Medulla oblongata (tissue), 1 donor: Measurements from ENCODE around the gene GLI3.
"Not testable (repeated sequence)": the region's sequence is repeated elsewhere in the genome, so short reads cannot be mapped to it uniquely, and the experiment has no call there.

ENCODE experiments used
- DNase-seq: peaks from one replicate; pipeline ENCODE4 v3.0.0-alpha.2; 2015; ENCODE audit errors: extremely low spot score

Gene GLI3

DNA sequence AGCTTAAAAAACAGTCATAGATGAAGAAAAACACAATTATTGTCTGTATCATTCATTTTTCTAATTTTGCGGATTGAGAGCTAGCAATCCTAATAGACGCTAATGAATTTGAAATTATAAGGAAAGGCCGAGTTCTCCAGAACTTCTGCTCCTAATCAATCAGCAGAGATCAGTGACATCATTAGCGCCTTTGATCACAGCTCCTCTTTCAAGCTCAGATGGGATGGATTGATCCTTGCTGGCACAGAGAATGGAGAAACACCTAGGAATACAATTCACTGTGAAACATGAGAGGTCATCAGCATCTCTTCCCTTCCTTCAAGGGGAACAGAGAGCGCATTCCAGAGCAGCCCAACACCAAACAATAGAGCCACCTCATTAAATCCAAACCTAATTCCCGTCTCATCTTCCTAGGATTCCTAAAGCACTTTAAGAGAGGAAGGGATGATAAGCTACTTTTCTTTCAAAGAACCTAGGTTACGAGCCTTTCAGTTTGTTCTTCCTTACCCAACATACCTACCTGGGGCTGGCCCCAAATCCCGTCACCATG lies 24.4 kb downstream of the GLI3 start:
- DNase-seq, result no peak

DNA sequence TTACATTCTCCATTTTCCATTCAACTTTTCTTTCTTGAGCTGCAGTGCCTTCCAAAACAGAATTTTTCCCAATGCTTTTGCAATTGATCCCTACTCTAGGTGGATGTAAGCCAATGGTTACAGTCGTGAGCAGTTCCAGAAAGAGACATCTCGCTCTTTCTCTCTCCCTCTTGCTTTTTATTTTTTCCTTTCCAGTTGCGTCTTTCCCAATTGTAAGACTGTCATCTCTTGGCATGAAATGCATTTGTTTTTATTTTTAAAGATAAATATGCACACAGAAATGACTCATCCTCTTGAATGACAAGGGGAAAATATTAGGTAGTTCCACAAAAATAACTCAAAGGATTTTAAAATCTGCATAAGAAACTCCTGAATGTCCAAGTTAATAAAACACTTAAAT lies 25.1 kb downstream of the GLI3 start:
- DNase-seq, result no peak

DNA sequence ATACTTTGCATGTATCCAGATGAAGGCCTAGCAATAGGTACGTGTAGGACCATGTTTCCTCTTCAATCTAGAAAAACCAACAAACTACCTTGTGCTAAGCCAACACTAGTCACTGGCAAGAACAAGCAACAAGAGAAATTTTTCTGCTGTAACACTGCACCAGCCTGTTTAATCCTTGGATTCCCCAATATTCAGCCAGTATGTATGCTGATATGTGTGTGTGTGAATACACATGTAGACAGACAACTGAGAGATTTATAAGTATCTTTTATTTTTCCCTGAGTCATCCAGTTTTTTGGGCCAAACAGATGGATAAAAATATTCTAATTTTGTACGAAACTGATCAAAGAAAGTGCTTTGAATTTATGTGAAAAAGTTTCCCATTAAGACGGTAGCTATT lies 26.2 kb downstream of the GLI3 start:
- no peak for DNase-seq

DNA sequence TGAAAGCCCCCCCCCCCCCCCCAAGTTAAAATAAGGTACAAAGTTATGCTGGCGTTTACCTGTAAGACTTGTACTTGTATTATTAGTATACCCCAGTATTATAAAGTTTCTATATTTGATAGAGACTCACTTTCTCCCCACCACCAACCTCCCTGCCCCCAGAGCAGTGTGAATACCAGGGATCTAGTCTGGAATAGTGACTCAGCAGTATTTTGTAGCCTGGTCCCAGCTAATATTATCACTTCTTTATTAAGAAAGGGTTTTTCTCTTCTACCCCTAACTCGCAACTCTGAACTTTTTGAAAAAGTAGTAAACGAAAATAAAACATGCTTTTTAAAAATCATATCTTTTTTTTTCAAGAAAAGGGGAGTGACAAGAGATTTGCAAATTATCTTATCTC lies 26.7 kb downstream of the GLI3 start:
- DNase-seq, result no peak

DNA sequence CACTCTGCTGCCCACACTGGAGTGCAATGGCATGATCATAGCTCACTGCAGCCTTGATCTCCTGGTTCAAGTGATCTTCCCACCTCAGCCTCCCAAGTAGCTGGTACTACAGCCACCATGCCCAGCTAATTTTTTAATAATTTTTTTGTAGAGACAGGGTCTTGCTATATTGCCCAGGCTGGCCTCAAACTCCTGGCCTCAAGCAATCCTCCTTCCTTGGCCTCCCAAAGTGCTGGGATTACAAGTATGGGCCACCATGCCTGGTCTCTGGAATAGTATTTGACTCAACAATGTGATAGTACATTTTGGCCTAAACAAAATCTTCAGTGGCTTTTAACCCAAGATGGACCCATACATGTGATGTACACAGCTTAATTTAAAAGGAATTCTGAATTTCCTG lies 27.9 kb downstream of the GLI3 start:
- DNase-seq, result not testable (repeated sequence)

DNA sequence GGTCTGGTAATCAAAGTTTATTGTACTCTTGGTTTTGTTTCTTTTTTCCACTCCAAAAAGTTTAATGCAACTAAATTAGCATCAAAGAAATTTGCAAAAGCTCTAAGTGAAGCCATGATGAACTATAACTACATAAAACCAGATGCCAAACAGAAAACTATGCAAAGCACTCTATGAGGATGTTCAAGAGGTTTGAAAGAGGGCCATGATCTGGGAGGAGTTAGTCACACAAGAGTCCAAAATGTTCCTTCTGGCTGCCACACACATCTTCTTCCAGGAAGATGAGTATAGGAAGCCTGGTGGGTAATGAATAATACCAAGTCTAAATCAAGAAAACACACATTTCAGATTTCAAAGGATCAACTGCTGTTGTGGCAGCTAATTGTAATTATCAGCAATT lies 28.4 kb downstream of the GLI3 start:
- no peak for DNase-seq

DNA sequence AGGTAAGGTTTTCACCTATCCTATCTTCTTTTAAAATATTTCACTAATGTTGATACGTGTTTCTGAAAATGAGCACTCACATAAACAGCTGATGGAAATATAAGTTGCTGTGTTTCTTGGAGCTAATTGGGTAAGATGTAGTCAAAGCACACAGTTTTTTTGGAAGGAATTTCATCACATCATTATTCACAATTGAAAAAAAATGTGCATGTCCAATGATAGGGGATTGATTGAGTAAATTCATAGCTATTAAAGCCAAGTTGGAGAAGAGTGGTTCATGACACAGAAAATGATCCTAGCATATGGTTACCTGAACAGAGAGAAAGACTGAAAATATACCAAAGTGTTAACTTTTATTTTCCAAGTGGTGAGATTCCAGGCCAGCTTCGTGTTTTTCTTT lies 29.6 kb downstream of the GLI3 start:
- DNase-seq, result no peak

DNA sequence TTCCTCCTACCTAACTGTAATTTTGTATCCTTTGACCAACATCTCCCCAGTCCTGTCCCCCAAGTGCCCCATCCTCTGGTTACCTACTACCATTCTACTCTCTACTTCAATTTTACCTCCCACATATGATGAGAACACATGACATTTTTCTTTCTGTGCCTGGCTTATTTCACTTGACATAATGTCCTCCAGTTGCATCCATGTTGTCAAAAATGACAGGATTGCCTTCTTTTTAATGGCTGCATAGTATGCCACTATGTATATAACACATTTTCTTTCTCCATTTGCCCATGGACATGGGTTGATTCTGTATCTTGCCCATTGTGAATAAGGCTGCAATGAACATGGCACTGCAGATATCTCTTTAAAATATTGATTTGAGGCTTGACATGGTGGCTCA lies 33.7 kb downstream of the GLI3 start:
- DNase-seq, result no peak

DNA sequence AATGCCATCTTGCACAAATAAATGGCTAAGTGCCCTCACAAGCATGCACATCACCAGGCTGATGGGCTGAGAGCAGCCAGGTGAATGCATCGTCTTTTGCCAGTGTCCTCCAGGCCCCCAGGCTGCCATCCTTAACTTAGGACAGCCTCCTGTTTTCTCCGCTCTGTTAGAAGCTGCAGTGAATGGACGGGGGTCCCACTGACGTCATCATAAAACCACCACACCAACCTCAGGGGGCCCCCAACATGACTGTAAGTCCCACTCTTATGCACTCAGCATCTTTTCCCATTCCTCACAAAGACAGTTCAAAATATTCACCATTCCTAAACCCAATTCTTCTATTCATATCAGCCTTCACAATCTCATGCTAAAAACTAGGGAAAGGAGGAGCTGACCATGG lies 34.4 kb downstream of the GLI3 start:
- DNase-seq, result no peak

DNA sequence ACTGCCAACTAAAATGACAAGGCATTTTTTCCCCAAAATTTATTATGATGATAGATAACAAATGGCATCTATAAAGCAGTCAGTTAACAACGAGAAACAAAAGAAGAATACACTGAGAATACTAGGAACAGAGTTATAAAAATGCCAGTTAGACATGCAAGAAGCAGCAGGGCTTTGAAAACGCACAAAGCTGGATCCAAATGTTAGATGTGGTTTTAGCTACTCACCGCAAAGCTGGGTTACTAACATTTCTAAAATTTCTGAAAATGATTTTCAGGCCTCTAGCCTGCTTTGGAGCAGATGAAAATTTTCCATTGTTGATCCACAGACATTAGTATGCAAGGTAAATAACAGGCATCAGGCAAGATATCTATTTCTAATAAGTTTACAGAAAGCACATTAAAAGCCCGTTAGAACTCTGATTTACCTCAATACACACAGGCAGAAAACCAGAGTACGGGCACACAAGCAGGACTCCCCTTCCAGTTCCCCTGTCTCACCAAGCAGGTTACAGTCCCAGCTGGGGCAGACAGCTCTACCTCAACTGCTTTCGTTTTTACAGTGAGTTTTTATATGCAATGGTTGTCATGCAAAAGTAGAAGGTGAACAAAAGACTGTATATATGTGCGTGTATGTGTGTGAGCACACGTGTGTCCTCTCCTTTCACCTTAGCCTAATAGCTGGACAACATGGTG lies 37.9 kb downstream of the GLI3 start:
- DNase-seq, result no peak

DNA sequence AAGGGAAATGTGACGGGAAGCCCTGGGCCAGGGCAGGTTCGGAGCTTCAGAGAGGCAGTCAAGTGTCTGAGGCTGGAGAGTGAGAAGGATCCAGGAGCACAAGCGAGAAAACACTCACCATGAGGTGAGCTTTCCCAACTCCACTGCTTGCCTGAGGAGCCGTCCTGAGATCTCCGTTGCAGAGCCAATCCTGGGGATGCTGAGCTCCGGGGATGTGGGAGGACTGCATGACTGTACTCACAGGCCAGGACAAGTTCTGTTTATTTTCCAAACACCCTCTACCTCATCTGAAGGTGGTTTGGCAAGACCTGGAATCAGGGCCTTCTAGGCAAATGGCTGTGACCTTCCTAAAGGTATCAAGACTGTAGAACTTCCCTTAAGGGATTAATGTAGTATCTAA lies 38.7 kb downstream of the GLI3 start:
- no peak for DNase-seq

DNA sequence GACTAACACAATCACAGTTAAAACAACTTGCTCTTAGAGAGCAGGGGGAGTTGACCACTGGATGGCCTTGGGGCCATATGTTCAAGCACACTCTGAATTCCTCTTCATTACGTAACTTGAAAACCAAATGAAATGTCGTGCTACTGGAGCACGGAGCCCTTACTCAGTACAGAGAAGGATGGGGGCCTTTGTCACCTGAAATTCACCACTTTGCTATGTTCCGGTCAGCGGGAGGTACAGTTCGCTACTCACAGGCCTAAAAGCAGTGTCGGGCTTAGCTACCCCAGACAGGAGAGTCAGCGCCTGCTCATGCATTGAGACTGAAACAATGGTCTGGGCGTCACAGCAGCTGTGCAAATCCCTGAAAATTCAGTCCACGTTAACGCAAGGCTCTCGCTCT lies 39.6 kb downstream of the GLI3 start:
- DNase-seq, result no peak

DNA sequence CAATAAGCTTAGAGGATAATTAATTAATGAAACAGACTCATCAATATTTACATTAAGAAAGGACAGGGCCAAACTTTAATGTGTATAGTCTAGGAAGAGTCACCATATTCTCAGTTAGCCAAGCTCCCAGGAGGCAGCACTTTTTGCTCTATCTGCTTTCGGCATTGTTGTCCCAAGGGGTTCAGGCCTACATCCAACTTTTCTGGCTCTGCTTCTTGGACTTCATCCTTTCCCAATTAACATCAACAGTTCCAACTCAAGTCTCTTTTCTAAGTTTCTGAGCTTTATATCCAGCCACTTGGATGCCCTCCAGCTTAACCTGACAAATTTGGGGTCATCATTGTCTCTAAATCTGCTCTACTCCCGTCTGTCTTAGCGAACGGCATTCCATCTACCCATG lies 42.8 kb downstream of the GLI3 start:
- peak; percentile 37 for DNase-seq

DNA sequence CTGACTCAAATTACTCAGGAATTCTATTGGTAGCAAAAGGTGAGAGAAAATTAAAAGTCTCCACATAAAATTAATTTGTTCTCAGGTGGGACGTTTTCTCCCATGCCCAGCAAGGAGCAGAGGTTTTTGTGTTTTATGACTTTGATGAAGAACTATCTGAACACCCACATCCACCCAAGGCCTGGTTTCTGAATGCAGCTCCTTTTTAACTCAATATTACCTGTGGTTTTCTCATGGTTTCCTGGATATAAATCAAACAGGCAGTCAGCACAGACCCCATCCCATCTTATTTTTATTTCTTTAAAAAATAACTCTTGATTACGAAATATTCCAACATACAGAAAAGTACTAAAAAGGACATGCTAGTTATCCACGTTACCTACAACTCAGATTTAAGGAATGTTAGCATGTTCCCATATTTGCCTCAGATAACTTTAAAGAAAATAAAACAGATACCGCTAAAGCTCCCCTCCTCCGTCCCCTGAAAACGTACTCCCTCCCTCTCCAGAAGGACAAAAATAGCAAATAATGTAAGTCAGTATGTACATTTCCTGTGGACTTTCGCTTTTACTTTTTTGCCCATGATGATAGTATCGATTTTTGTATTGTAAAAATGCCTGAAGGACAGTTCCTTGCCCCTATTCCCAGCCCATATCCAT lies 43.4 kb downstream of the GLI3 start:
- no peak for DNase-seq

DNA sequence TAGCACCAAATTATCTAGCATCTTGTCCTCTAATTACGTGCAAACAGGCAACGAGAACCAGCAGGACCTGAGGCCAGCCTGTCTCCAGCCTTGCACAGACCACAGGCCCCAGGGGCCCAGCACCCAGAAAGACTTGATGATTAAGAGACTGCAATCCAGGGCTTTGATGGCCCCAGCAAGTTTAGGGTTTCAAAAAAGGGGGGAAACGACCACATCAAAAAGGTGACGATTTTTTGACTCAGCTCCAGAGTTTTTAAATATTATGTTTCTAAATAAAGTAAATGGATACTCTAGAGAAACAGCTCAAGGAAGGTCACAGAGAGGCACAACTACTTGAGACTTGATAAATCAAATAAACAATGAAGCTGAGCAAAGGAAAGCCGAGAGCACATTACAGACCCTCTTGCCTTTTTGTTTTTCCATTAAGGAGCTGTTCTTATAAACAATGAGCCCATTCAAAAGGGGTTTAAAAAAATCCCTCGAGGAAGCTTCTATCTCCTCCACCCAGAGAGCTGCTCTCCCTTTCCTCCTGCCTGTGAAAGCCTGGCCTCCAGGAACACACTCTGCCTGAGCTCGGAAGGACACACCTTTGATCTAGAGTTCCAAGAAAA lies 44.1 kb downstream of the GLI3 start:
- no peak for DNase-seq

DNA sequence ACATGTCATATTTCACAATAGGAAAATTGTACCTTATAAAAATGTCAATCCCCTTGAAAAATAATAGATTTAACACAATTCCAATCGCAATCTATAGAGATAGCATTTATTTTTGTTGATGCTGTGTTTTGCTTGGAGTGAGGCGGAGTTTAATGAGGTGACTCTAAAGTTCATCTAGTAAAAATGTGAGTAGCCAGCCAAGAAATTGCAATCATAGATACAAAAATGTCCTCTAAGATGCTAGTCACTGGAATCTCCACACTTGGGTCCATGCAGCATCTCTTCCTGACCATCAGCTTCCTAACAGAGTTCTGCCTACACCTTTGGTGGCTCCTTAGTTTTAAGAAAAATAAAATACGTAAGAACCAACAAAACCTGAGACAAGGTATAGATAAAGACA lies 44.9 kb downstream of the GLI3 start:
- no peak for DNase-seq

DNA sequence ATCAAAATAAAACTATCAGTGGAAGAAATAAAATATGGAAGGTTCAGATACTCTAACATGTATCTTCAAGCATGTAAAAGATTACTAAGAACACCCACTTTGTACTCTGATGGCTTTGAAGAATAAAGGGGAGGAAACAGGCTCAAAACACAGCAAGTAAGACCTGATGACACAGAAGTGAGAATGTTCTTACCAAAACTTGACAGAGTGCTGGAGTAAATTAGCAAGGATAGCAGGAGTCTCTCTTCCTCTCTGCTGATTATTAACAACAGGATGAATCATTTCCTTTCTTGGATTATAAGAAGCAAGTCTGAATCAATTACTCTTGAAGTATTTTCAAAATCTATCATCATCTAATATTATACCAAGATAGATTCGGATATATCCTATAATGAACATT lies 47.5 kb downstream of the GLI3 start:
- no peak for DNase-seq

DNA sequence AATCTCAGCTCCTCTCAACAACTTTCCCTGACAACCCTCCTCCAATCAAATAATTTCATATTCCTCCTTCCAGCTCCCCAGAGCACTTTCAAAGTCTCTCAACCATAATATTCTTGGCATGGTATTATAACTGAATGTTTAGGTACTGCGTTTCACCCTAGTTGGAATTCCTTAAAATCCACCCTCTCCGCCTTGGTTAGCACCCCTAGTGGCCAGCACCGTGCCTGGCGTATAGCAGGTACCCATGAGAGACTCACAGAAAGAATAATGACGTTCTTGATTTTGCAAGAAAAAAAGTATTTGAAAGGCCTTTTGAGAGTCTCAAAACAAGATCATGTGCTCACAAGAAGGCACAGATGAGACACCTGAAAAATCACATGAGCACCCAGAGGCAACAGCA lies 50.9 kb downstream of the GLI3 start:
- DNase-seq, result no peak

DNA sequence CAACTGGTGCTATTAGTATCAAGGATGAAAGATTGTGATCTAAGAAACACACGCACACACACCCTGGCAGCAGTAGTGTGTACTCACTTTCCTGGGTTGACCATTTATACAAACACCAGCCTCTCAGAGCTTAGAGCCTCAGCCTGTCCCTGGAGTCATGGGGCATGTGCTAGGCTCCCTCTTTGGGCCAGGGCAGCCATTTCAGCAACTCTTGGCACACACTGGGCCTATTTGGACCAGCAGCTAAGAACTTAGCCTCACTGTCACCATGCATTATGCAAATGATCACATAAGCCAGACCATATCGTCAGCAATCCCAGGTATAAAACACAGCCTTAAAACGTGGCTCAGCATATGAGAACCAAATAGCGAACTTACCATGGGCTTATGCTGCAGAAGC lies 51.3 kb downstream of the GLI3 start:
- no peak for DNase-seq

DNA sequence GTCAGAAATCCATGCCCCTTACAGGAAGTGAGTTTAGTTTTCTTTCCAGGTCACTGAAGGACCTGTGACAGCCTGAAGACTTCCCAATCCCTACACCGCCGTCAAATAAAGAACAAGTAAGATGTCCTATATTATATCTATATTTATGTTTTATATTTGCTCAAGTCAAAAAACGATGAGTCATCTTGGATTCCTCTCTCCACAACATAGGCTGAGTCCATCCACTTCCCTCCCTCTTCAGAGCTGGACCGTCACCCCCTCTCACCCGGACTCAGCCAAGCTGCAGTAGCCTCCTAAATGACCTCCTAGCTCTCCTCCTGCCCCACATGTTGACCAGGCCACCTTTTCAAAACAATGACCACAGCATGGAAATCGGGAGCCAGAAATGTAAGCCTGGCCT lies 53.5 kb downstream of the GLI3 start:
- DNase-seq, result no peak

DNA sequence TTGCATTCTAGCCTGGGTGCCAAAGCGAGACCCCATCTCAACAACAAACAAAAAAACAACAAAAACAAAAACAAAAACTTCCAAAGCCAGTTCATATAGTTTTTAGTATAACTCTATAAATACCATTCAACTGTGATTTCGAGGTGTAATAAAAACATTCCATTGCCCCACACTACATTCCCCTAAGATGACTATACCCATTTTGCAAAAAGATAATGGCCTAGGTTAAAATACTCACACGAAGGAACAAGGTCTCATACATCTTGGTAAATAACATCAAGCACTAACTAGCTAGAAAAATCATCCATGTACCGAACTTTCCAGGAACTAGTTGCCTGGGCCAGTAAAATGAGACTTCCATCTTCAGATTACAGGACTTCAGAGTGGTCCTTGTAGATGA lies 55.4 kb downstream of the GLI3 start:
- no peak for DNase-seq

DNA sequence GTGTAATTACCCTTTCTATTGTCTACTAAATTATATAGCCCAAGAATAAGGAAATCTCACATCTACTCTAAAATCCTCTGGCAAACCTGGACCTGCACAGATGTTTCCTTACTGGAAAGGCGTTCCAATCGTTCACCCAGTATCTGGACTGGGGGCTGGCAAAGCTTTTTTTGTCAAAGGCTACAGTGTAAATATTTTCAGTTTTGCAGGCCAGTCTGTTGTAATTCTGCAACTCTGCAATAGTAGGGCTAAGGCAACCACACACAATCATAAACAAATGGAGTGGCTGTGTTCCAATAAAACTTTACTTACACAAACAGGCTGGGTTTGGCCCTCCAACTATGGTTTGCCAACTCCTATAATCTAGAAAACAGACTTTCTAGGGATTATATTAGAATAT lies 56.2 kb downstream of the GLI3 start:
- DNase-seq, result no peak

DNA sequence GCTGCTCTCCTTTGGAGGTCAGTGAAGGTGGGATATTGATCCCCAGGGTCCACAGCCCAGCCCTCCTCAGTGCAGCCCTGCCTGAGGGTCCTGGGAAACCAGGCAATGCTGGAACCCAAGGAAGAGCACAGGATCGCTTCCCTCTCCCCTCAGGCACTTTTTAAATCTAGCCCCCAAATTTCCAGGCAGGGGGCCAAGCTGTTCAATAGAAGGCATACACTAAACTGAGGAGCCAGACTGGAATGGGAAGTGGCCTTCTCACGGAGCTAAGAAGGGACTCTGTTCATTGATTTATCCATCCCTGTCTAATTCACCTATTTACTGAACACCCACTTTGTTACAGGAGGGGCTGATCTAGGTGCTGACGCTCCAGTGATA lies 60.3 kb downstream of the GLI3 start:
- DNase-seq, result no peak
